ENCODE results near the gene SPEM3. TPM values are rescaled to one million over a fixed set of nuclear protein-coding genes. Genes with fewer than 3 reads are reported as not detected.
A peak's percentile ranks its signal among the peaks of the same experiment; 100 is the strongest.

Gene SPEM3
- total and polyA plus RNA-seq, 10 of the 15 experiments (the other 5 are each of a cell fraction or from before 2014, with no cell fraction given) = not detected

DNA sequence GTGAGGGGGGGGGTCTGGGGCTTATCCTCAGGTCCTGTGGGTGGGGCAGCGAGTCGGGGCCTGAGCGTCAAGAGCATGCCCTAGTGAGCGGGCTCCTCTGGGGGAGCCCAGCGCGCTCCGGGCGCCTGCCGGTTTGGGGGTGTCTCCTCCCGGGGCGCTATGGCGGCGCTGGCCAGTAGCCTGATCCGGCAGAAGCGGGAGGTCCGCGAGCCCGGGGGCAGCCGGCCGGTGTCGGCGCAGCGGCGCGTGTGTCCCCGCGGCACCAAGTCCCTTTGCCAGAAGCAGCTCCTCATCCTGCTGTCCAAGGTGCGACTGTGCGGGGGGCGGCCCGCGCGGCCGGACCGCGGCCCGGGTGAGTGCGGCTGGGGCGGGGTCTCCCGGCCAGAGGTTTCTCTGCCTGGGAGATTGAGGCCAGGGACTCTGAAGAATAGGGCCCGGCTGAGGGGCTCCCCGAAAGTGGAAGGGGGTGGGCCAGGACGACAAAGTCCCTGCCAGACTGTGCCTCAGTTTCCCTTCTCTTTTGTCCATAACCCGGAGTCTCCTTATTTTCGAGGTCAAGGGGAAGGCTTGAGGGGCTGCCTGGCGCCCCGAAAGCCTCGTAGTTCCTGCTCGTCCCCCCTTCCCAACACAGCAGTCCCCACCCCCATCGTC is 10.9 kb downstream of the SPEM3 start, which contains the start of gene FGF11 (continued):
- TF ChIP-seq, protein P1, sequence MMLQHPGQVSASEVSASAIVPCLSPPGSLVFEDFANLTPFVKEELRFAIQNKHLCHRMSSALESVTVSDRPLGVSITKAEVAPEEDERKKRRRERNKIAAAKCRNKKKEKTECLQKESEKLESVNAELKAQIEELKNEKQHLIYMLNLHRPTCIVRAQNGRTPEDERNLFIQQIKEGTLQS (IDR thresholded peaks at IDR 0.05; ENCODE audit: borderline replicate concordance, extremely low read depth, low read depth, low read length) = no peak
- TF ChIP-seq, protein P2, sequence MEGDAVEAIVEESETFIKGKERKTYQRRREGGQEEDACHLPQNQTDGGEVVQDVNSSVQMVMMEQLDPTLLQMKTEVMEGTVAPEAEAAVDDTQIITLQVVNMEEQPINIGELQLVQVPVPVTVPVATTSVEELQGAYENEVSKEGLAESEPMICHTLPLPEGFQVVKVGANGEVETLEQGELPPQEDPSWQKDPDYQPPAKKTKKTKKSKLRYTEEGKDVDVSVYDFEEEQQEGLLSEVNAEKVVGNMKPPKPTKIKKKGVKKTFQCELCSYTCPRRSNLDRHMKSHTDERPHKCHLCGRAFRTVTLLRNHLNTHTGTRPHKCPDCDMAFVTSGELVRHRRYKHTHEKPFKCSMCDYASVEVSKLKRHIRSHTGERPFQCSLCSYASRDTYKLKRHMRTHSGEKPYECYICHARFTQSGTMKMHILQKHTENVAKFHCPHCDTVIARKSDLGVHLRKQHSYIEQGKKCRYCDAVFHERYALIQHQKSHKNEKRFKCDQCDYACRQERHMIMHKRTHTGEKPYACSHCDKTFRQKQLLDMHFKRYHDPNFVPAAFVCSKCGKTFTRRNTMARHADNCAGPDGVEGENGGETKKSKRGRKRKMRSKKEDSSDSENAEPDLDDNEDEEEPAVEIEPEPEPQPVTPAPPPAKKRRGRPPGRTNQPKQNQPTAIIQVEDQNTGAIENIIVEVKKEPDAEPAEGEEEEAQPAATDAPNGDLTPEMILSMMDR (IDR thresholded peaks at IDR 0.05 in 2 of 3, conservative IDR thresholded peaks at IDR 0.05 in 1 of 3; ENCODE audit: control insufficient read depth in 2 of 3, extremely low read depth in 1 of 3, insufficient read depth in 1 of 3, low read depth in 3 of 3, low read length in 3 of 3) = no peak
- TF ChIP-seq BRCA1 (IDR thresholded peaks at IDR 0.05; ENCODE audit: low read depth, low read length) (peak; percentile 66; the same call in 1 of the 2 replicates), BACH1 (IDR thresholded peaks at IDR 0.05; ENCODE audit: borderline replicate concordance) (0 out of 2 replicates have a peak, but pooled peaks have one; percentile 28), ZNF24 (IDR thresholded peaks at IDR 0.05) (no peak), EP300 (IDR thresholded peaks at IDR 0.05; ENCODE audit: borderline replicate concordance in 1 of 2, control insufficient read depth in 1 of 2, low read depth in 2 of 2, low read length in 2 of 2) (no peak; a peak in 1 of 4 replicates), POU2F2 (IDR thresholded peaks at IDR 0.05; ENCODE audit: borderline replicate concordance, low read depth, low read length) (no peak), HDGF (IDR thresholded peaks at IDR 0.05) (no peak), SMARCA5 (IDR thresholded peaks at IDR 0.05) (no peak), IKZF1 (conservative IDR thresholded peaks at IDR 0.05) (no peak; the same call in 1 of the 2 replicates), RCOR1 (conservative IDR thresholded peaks at IDR 0.05; ENCODE audit: low read depth, low read length) (no peak), NFYB (IDR thresholded peaks at IDR 0.05; ENCODE audit: insufficient read depth, low read depth, low read length) (no peak), RBBP5 (conservative IDR thresholded peaks at IDR 0.05) (no peak)
- TF ChIP-seq, protein P3, sequence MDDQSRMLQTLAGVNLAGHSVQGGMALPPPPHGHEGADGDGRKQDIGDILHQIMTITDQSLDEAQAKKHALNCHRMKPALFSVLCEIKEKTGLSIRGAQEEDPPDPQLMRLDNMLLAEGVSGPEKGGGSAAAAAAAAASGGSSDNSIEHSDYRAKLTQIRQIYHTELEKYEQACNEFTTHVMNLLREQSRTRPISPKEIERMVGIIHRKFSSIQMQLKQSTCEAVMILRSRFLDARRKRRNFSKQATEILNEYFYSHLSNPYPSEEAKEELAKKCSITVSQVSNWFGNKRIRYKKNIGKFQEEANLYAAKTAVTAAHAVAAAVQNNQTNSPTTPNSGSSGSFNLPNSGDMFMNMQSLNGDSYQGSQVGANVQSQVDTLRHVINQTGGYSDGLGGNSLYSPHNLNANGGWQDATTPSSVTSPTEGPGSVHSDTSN (IDR thresholded peaks at IDR 0.05; ENCODE audit: insufficient replicate concordance, low read depth, low read length) = no peak
- TF ChIP-seq, protein P4, sequence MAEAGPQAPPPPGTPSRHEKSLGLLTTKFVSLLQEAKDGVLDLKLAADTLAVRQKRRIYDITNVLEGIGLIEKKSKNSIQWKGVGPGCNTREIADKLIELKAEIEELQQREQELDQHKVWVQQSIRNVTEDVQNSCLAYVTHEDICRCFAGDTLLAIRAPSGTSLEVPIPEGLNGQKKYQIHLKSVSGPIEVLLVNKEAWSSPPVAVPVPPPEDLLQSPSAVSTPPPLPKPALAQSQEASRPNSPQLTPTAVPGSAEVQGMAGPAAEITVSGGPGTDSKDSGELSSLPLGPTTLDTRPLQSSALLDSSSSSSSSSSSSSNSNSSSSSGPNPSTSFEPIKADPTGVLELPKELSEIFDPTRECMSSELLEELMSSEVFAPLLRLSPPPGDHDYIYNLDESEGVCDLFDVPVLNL (IDR thresholded peaks at IDR 0.05; ENCODE audit: low read depth, low read length) = no peak
- TF ChIP-seq, protein P5, sequence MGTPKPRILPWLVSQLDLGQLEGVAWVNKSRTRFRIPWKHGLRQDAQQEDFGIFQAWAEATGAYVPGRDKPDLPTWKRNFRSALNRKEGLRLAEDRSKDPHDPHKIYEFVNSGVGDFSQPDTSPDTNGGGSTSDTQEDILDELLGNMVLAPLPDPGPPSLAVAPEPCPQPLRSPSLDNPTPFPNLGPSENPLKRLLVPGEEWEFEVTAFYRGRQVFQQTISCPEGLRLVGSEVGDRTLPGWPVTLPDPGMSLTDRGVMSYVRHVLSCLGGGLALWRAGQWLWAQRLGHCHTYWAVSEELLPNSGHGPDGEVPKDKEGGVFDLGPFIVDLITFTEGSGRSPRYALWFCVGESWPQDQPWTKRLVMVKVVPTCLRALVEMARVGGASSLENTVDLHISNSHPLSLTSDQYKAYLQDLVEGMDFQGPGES (IDR thresholded peaks at IDR 0.05) = no peak
- TF ChIP-seq, protein P6, sequence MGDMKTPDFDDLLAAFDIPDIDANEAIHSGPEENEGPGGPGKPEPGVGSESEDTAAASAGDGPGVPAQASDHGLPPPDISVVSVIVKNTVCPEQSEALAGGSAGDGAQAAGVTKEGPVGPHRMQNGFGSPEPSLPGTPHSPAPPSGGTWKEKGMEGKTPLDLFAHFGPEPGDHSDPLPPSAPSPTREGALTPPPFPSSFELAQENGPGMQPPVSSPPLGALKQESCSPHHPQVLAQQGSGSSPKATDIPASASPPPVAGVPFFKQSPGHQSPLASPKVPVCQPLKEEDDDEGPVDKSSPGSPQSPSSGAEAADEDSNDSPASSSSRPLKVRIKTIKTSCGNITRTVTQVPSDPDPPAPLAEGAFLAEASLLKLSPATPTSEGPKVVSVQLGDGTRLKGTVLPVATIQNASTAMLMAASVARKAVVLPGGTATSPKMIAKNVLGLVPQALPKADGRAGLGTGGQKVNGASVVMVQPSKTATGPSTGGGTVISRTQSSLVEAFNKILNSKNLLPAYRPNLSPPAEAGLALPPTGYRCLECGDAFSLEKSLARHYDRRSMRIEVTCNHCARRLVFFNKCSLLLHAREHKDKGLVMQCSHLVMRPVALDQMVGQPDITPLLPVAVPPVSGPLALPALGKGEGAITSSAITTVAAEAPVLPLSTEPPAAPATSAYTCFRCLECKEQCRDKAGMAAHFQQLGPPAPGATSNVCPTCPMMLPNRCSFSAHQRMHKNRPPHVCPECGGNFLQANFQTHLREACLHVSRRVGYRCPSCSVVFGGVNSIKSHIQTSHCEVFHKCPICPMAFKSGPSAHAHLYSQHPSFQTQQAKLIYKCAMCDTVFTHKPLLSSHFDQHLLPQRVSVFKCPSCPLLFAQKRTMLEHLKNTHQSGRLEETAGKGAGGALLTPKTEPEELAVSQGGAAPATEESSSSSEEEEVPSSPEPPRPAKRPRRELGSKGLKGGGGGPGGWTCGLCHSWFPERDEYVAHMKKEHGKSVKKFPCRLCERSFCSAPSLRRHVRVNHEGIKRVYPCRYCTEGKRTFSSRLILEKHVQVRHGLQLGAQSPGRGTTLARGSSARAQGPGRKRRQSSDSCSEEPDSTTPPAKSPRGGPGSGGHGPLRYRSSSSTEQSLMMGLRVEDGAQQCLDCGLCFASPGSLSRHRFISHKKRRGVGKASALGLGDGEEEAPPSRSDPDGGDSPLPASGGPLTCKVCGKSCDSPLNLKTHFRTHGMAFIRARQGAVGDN (IDR thresholded peaks at IDR 0.05) = no peak; the same call in 1 of the 2 replicates
- TF ChIP-seq, protein P7, sequence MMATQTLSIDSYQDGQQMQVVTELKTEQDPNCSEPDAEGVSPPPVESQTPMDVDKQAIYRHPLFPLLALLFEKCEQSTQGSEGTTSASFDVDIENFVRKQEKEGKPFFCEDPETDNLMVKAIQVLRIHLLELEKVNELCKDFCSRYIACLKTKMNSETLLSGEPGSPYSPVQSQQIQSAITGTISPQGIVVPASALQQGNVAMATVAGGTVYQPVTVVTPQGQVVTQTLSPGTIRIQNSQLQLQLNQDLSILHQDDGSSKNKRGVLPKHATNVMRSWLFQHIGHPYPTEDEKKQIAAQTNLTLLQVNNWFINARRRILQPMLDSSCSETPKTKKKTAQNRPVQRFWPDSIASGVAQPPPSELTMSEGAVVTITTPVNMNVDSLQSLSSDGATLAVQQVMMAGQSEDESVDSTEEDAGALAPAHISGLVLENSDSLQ (IDR thresholded peaks at IDR 0.05) = no peak

Measured in GM12878 (cell line).